GM21576 (cell line): Measurements from ENCODE around the gene BLACAT1.

Experiments used
- ATAC-seq: cut with Tn5 transposase; IDR thresholded peaks from one replicate; pipeline ENCODE4 v1.9.1; 2021; ENCODE audit warnings: mild to moderate bottlenecking, moderate library complexity; ENCODE audit not compliant: unreplicated experiment

Gene BLACAT1

DNA sequence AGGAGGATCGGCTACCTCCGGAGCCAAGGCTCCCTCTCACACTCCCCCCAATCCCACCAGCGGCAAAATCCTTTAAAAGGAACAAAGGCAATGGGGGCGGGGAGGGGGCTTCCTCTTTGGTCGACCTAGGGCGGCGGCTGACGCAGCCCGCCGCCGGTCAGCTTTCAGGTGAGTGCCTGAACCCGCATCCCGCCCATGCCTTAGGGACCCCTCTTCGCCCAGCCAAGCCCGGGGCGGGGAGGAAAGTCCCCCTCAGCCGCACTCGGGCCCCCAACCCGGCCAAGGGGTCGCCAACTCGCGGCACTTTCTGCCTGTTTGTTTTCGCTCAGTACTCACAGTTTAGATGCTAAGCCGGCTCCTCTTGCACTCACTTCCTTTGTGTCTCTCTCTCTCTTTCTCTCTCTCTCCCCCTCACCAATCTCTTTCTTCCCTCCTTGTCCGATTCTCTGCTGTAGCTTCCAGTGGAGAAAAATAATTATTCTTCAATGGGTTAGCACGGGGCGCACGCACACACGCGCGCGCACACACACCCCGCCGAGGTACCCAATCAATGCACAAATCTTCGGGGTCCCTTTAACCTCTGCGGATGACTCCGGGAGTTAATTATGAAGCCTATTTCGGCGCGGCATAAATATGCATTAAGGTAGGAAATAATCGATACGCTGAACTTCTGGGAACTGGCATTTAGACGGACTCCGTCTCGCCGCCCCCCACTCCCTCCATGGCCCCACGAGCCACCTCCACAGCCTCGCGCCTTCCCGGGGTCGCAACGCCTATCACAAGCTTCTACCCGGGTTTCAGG, at the start of gene BLACAT1:
Gene BLACAT1 (minus strand): TSS at position 465 of the 802 bp plus-strand sequence.
- no peak for ATAC-seq

DNA sequence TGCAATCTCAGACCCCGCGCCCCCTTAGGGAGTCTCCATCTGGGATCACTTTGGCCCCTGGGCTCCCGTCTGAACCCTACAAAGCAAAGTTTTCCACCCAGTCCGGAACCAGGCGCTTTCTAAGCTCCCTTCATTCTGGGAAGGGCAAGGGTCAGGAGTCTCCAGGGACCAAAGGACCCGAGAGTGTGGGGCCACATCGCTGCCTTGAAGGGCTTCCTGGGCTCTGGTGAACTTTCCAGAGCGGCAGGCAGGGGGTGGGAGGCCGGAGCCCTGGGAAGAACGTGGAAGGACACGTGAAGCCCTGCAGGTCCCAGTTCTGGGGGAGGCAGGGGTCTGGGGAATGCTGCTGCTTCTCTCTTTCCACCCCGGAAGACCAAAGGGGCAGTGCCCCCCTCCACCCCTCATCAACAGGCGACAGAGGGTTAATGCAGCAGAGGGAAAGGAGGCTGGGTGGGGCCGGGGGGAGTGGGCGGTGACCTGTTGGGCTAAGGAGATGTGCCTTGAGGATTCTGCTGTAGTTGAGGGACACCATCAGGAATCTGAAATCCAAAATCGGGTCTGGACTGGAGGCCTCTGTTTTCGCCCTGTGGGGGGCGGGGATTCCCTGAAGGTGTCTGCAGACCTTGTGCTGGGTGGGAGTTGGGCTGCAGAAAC, 49.4 kb upstream of the BLACAT1 start:
- no peak for ATAC-seq

GRCh38 chr1:205504311-205505075, 48.6 kb upstream of the BLACAT1 start, which contains the start of gene CDK18:
Gene CDK18 (plus strand): TSS chr1:205504669. CDS start chr1:205523168, 18,499 bp downstream.
- ATAC-seq: no peak

GRCh38 chr1:205502992-205503391, 47.1 kb upstream of the BLACAT1 start:
- no peak for ATAC-seq

DNA sequence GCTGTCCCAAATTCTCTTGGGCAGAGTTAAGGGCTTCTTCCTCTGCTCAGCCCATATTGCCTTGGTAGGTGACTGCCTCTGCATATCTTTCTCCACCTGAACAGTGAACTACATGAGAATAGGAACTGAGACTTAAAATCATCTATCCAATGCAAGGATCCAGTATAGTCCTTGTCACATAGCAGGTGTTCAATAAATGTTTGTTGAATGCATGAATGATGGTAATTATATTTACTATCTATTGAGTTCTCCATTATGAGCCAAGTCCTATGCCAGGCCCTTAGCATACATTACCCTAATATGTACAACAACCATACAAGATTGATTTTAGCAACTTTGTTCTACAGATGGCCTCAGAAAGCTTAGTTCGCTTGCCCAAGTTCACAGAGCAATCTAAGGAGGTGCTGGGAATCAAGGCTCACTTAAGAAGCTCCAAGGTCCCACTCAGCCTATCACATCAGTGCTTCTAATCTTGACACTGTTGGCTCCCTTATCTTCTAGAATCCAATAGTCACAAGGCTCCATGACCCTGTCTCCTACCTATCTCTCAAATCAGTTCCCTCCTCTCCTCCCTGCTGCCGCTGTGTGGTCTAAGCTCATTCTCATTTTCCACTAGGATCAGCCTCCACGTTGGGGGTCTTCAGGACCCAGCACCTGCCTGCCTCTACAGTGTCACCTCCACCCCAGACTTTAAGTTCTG, 46.4 kb upstream of the BLACAT1 start:
- no peak for ATAC-seq

- ATAC-seq: no peak
These were observed 44.7 kb upstream of the BLACAT1 start for GRCh38 chr1:205500240-205501233.

GRCh38 chr1:205499789-205500188, 43.9 kb upstream of the BLACAT1 start:
- no peak for ATAC-seq

DNA sequence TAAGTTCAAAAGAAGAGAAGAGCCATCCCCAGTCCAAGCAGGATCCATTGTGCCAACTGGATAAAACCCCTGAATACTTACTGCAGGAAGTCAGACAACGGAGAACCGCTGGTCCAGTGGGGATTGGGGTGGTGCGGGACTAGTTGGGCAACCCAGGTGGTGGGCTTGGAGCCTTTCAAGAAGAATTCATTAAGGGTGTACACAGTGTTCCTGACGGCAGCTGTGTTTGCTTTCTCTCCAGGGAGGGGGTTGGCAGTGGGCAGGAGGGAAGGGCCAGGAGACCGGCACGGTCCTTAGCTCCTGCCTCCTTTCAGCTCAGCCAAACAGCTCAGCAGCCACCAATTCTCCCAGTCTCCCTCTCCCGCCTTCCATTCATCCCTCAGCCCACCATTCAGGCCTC, 41.5 kb upstream of the BLACAT1 start:
- ATAC-seq: no peak

DNA sequence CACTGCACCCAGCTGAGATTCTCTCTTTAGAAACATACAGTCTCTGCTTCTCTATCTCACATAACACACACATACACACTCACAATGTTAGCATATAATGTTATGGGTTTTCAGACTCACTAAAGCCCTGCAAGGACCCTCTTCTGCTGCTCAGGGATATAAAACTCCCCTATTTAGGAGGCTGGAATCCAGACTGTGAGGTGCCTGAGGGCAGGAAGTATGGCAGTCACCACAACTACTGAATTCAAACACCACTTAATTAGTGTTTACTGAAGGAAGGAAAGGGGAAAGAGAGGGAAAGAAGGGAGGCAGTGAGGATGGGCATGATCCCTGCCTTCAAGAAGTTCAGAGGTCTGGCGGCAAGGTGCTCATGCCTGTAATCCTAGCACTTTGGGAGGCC, 40.8 kb upstream of the BLACAT1 start:
- ATAC-seq: no peak

GRCh38 chr1:205495237-205495823, 39.5 kb upstream of the BLACAT1 start:
- no peak for ATAC-seq

DNA sequence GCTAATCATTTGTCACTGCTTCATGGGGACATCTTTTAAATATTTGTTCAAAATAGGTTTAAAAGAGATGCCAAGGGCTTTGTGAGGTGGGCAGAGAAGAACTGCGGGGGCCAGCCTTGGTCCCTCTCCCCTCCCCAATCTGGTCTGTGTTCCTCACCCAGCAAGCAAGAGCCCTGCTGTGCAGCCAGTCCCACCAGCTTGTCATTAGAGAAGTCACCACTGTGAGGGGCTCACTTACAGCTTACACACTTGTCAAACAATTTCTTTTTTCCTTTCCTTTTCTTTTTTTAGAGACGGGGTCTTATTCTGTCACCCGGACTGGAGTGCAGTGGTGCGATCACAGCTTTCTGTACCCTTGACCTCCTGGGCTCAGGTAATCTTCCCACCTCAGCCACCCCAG, 38.3 kb upstream of the BLACAT1 start:
- no peak for ATAC-seq

DNA sequence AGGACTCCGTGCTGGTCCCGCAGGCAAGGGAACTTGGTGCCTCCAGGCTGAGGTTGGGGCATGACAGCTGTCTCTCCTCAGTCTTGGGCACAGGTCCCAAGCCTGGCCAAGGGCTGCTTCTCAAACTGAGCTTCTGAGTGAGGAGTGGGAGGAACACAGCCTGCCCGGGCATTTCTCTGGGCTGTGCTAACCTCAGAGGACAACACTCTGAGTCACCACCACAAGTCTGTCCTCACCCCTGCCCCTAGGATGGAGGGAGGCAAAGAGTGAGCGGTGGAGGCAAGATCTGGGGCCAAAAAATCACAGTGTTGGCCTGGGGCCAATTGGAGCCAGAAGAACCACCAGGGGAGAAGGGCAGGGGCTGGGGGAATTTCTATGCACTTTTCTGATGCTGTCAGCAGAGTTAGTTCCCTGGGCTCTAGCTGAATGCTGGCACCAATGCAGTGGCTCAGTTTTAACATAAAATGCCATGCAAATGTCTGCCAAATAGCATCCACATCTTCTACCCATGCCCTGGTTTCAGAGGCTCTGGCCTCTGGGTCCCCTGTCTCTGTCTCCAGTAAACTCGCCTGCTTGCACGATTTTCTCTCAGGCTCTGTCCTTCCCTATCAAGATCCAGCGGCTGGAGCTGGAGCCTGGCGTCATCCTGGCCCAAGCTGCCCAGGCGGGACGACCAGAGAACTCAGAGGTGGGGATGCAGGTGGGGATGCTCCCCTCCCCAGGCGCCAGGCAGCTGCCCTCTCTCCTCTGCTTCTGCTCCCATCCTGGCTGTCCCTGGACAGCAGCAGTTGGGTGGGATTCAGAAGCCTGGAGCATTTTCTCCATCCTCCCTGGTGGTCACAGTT, 37.6 kb upstream of the BLACAT1 start:
- no peak for ATAC-seq

- no peak for ATAC-seq
These were observed 36.9 kb upstream of the BLACAT1 start for GRCh38 chr1:205492774-205493173.

DNA sequence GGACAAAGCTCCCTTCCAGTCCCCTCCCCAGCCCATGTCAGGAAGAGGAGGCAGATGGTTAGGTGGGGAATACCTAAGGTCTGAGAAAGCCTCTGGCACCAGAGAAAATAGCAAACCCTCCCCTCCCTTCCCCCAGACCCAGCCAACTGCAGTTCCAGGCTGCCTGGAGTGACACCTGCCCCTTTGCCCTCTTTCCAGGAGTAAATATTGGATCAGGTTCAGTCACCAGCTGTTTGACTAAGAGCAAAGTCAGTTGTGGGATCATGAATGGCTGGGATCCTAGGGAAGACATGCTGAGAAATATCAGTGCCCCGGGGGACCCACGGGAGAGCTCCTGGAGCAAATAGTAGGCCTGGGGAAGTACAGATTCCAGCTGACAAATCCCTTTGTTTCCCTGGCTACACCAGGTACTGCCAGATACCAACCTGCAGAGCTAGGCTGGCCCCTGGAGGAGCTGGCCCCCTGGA, 36.4 kb upstream of the BLACAT1 start:
- ATAC-seq: no peak

GRCh38 chr1:205491794-205492193, 35.9 kb upstream of the BLACAT1 start:
- no peak for ATAC-seq

GRCh38 chr1:205488074-205488723, 32.4 kb upstream of the BLACAT1 start:
- ATAC-seq: no peak

GRCh38 chr1:205486258-205486657, 30.4 kb upstream of the BLACAT1 start:
- ATAC-seq: no peak
